GM21619 (cell line): ENCODE data around the gene OR51B4.
"Not testable (repeated sequence)": the region's sequence is repeated elsewhere in the genome, so short reads cannot be mapped to it uniquely, and the experiment has no call there.

Source experiments
- ATAC-seq: cut with Tn5 transposase; IDR thresholded peaks from one replicate; pipeline ENCODE4 v1.9.1; 2021; ENCODE audit not compliant: unreplicated experiment

The OR51B4 gene

GRCh38 chr11:5301846-5302245 is at the start of gene OR51B4:
TSS of gene OR51B4 (minus strand) at chr11:5301946. CDS start at chr11:5301946, 0 bp downstream.
- no peak for ATAC-seq

GRCh38 chr11:5351208-5351607 is 49.5 kb upstream of the OR51B4 start, which contains the start of gene OR51B6:
TSS of gene OR51B6 (plus strand) at chr11:5351508. CDS start at chr11:5351508, 0 bp downstream.
- no peak for ATAC-seq

GRCh38 chr11:5349550-5349949 is 47.8 kb upstream of the OR51B4 start:
- no peak for ATAC-seq

- no peak for ATAC-seq
Measured at GRCh38 chr11:5348551-5349194, 46.9 kb upstream of the OR51B4 start.

GRCh38 chr11:5345831-5346230 is 44.1 kb upstream of the OR51B4 start:
- no peak for ATAC-seq

- ATAC-seq: no peak
Measured at GRCh38 chr11:5343474-5344335, 42.0 kb upstream of the OR51B4 start, which contains the start of gene OR51B5. TSS of gene OR51B5 (minus strand) at chr11:5343524. CDS start at chr11:5343524, 0 bp downstream.

GRCh38 chr11:5339771-5340322 is 38.1 kb upstream of the OR51B4 start:
- ATAC-seq: peak; percentile 80

GRCh38 chr11:5337253-5337652 is 35.5 kb upstream of the OR51B4 start:
- not testable (repeated sequence) for ATAC-seq

GRCh38 chr11:5336331-5336730 is 34.6 kb upstream of the OR51B4 start:
- no peak for ATAC-seq

- ATAC-seq: no peak
Measured at GRCh38 chr11:5335170-5335569, 33.4 kb upstream of the OR51B4 start.

GRCh38 chr11:5324197-5324596 is 22.5 kb upstream of the OR51B4 start, which contains the start of gene OR51B2:
TSS of gene OR51B2 (minus strand) at chr11:5324297. CDS start at chr11:5324297, 0 bp downstream.
- ATAC-seq: no peak

GRCh38 chr11:5317292-5317691 is 15.5 kb upstream of the OR51B4 start:
- no peak for ATAC-seq

GRCh38 chr11:5313326-5314023 is 11.7 kb upstream of the OR51B4 start:
- ATAC-seq: not testable (repeated sequence)

- ATAC-seq: no peak
Measured at GRCh38 chr11:5310423-5310822, 8.7 kb upstream of the OR51B4 start.

GRCh38 chr11:5307256-5308019 is 5.7 kb upstream of the OR51B4 start:
- no peak for ATAC-seq

GRCh38 chr11:5304046-5304445 is 2.3 kb upstream of the OR51B4 start:
- no peak for ATAC-seq

GRCh38 chr11:5303626-5304025 is 1.9 kb upstream of the OR51B4 start:
- ATAC-seq: no peak

GRCh38 chr11:5300251-5300650 is 1.5 kb downstream of the OR51B4 start:
- ATAC-seq: no peak

- no peak for ATAC-seq
Measured at GRCh38 chr11:5298451-5298850, 3.3 kb downstream of the OR51B4 start.

- ATAC-seq: no peak
Measured at GRCh38 chr11:5297721-5298323, 3.9 kb downstream of the OR51B4 start.
